Measurements from ENCODE around the gene UBE3B.

Gene UBE3B

DNA sequence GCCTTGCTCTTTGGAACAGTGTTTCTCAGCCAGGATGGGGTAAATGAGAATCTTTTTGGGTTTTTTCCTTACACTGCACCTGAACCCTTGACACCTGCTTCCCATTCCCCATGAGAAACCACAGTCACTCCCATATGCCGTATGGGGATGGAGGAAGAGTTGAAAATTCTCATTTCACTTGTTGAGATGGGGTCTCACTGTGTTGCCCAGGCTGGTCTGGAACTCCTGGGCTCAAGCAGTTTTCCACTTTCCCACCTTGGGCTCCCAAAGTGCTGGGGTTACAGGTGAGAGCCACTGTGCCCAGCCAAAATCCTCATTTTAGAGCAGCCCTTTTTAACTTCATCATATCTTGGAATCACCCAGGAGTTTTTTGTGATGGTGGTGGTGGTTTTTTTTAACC, 99.9 kb downstream of the UBE3B start:
- DNase-seq, result no peak

DNA sequence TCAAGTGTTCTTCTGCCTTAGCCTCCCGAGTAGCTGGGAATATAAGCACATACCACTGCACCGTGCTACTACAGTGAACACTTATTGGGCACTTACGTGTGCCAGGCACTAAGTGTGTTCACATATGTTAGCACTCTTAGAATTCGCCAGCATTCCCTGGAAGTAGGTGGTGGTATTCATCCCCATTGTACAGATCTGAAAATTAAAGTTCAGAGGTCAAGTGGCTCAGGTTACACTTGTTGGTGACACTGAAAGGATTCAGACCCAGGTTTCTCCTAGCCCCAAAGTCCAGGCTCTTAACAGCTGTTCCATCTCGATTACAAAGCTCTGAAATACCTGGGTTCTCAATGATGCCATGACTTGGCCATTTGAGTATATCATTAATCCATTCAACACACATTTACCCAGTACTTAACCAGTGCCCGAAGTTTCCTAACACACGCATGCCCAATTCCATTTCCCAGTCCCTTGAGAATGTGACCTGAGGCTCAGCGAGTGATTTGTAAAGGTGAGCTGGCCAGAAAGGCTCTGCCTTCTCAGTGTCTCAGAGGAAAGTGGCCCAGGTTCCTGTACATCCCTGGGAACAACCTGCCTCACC, 101.0 kb downstream of the UBE3B start:
- DNase-seq, result no peak

DNA sequence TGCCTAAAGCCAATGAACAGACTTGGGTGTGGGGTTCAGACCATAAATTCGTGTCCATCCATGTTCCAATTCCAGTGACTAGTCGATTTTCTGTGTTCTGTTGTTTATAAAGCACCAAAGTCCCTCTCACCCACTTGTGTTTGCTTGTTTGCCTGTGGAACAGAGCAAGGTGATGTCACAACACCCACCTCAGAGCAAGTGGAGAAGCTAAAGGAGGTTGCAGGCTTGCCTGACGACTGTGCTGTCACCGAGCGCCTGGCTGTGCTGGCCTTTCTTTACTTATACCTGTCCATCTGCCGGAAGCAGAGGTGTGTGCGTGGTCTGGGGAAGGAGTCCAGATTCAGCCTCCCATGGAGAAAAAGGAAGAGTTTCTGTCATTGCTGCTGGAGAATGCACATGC, 102.2 kb downstream of the UBE3B start:
- DNase-seq, result no peak

DNA sequence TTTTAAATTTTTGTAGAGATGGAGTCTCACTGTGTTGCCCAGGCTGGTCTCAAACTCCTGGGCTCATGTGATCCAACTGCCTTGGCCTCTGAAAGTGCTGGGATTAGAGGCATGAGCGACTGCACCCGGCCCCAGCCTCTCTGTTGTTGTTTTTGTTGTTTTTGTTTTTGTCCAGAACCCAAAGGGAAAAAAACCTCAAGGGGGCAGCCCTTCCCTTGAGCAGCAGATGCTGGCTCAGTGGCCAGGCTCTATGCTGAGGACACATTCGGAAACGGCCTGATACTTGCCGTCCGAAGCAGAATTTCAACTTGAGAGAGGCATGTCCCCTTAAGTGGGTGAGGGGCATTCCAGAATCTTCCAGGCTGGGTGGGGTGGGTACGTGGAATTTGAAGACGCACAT, 102.8 kb downstream of the UBE3B start:
- no peak for DNase-seq

DNA sequence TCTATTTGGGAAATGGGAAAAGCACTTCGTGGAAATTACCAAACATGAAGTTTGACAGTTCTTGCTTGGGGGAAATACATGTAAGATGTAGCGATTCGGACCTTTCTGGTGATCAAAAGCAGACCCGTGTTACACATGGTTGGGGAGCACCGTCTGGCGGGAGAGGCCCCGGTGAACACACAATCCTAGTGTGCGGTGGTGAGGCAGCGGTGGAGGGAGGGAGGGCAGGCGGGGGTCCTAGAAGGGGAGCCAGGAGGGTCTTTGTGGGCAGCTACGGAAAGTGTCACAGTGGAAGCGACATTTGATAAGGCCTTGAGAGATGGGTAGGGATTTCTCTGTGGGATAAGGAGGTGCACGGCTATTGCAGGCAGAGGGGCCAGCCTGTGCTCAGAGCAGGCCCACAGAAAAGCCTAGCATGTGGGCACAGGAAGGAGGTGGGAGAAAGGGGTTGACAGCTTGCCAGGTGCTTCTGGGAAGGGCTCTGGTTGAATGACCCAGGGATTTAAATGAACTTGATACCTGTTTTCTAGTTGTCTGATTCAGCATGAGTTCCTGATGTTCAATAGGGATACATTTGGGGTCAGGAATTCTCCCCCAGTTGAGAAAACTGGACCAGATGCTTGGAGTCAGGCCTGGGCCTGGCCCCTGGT, 103.4 kb downstream of the UBE3B start:
- no peak for DNase-seq

DNA sequence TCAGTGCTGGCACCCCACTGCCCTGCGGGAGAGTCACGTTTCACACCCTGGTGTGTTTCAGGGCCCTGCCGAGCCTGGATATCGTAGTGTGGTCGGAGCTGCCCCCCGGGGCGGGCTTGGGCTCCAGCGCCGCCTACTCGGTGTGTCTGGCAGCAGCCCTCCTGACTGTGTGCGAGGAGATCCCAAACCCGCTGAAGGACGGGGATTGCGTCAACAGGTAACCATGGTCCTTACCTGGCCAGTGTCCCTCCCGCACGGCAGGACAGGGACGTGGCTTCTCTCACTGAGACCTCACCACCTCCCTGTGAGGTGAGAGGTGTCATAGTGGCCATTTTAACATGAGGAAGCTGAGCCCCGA, 103.9 kb downstream of the UBE3B start:
- no peak for DNase-seq

DNA sequence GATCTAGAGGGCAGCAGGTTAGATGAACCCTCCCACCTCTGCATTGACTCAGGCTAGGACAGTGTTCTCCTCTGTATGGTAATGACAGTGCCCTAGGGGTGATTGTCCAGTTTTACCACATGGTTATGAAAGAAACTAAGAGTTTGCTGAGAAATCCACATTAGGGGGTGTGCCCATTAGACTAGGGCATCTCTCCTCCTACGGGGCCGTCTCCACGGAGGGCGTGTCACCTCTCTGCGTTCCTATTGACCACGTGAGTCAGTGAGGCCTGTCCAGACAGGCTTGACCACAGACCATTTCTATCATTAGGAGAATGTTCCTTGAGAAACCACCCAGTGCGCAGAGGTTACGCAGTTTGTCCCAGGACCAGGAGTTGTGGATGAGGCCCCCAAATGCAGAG, 104.4 kb downstream of the UBE3B start:
- DNase-seq, result no peak

DNA sequence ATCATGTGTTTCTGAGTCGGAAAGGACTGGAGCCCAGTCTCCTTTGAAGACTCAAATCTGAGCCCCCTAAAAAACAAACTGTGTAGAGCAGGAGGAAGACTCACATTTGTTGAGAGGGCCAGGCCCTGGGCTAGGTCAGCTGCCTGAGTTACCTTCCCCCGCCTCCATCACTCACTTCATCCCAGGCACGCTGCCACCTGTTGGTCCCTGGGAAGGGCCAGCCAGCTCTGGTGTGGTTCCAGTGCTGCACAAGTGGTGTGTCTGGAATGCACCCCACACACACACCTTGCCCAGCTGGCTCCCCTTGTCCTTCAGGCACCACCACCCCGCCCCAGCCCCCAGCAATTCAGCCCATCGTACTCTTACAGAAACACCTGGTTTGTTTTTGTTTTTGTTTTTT, 105.2 kb downstream of the UBE3B start:
- no peak for DNase-seq

DNA sequence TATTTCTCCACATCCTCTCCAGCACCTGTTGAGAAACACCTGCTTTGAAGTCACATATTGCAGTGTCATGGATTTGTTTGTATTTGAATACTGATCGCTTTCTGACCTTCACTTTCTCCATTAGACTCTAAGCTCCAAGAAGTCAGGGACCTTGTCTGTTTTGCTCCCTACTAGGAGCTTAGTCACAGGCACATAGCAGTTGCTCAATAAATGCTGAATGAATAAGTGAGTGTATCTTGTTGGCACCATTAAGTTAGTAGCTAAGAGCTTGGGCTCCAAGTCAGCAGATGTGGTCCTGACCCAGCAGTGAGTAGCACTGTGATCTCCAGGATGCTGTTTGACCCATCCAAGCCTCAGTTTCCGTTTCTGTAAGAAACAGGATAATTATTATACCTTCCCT, 106.3 kb downstream of the UBE3B start:
- DNase-seq, result no peak
